Measurements from ENCODE around the gene SALL1.

GRCh38 chr16:51095084-51095881, 55.8 kb downstream of the SALL1 start:
- TF ChIP-seq CTCF (IDR thresholded peaks at IDR 0.05; ENCODE audit: insufficient read depth, low read depth, low read length) (no peak), EZH2 (IDR thresholded peaks at IDR 0.05; ENCODE audit: insufficient read depth, low read length) (no peak)

Measured in astrocyte (in vitro differentiated cells and primary cell).